GM21515 (cell line): ENCODE results near the gene TNNT2.

Source experiments
- ATAC-seq: cut with Tn5 transposase; IDR thresholded peaks from one replicate; pipeline ENCODE4 v1.9.1; 2021; ENCODE audit not compliant: unreplicated experiment

The TNNT2 gene

DNA sequence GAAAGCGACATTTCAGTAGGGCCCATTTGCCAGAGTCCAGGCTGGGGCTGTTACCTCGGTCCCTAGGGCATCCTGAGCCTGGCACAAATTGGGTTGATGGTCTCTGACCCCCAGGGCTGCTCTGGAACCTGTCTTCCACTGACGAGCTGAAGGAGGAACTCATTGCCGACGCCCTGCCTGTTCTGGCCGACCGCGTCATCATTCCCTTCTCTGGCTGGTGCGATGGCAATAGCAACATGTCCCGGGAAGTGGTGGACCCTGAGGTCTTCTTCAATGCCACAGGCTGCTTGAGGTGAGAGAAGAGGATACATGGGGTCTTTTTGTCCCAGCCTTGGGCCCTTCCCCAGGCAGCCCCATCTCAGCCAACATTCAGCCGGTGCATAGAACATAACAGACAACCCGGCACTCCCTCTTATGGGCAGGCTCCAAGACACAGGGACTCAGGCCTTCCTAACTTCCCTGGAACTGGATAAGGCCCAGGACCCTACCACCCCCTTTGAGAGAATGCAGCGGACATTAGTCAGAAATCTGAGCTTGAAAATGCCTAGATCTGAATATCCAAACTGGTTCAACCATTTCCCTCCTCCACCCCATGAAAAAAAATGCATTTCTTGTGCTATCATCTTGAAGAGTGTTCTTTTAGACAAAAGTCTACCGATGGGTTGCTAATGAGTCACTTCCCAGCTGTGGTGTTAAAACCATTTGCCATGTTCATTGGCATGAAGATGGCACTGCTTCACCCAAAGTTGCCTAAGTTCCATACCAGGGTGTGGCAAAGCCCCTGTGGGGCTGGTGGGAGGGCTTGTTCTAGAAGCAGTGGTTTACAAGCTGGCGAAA, 58.8 kb downstream of the TNNT2 start:
- no peak for ATAC-seq

- no peak for ATAC-seq
Observed at GRCh38 chr1:201317551-201317950, 59.9 kb downstream of the TNNT2 start.

- no peak for ATAC-seq
Observed at GRCh38 chr1:201316556-201316955, 60.9 kb downstream of the TNNT2 start.

- no peak for ATAC-seq
Observed at GRCh38 chr1:201313086-201313485, 64.4 kb downstream of the TNNT2 start.

GRCh38 chr1:201312298-201312697, 65.2 kb downstream of the TNNT2 start:
- no peak for ATAC-seq

GRCh38 chr1:201311356-201312011, 66.0 kb downstream of the TNNT2 start:
- ATAC-seq, result no peak

DNA sequence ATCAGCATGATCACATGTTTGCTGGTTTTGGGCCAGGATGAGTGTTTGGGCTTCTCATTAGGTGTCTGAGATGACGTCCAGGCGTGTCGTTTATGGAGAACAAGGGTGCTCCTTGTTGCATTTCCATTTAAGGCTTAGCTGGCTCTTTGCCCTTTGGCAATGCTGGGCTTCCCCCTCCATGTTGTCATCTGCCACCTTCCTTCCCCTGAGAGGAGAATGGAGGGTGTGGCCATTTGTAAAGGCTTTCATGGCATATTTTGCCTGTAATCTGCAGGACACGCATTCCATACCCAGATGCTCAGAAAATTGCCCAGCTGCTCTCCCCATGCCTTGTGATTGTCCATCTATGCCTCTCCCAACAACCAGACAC, 66.5 kb downstream of the TNNT2 start:
- ATAC-seq, result no peak

GRCh38 chr1:201310251-201310985, 67.1 kb downstream of the TNNT2 start:
- no peak for ATAC-seq

DNA sequence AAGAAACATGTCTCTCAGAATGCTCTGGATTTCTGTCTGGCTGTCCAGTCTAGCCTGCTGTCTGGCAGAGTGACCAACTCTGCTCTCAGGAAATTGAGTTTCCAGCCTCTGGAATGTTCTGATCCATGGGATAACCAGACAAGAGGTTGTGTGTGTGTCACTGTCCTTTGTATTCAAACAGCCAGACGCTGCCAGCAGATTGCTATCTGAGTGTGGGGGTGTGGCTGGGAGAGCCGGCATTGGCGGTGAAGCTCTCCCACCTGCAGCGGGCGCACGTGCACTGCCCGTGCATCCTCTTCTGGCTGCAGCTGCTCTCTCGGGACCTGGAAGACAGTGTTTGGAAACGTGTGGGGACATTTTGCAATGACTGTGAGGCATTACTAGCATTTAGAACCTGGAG, 68.1 kb downstream of the TNNT2 start:
- no peak for ATAC-seq
